GM12874 (cell line): ENCODE results near the gene MAFB.

Source experiments
- CTCF ChIP-seq: IDR thresholded peaks from 2 replicates; pipeline ENCODE4 v1.5.1; 2011; ENCODE audit warnings: low read depth, mild to moderate bottlenecking, control low read depth, low read length, moderate library complexity; ENCODE audit not compliant: insufficient read depth

The MAFB gene

GRCh38 chr20:40673442-40673841 is 15.6 kb downstream of the MAFB start:
- TF ChIP-seq CTCF = no peak

GRCh38 chr20:40672095-40672494 is 16.9 kb downstream of the MAFB start:
- no peak for TF ChIP-seq CTCF

- no peak for TF ChIP-seq CTCF
Observed at GRCh38 chr20:40670253-40670652, 18.8 kb downstream of the MAFB start.

- TF ChIP-seq CTCF = no peak
Observed at GRCh38 chr20:40669692-40670091, 19.3 kb downstream of the MAFB start.

- TF ChIP-seq CTCF = no peak
Observed at GRCh38 chr20:40668449-40669228, 20.4 kb downstream of the MAFB start.

DNA sequence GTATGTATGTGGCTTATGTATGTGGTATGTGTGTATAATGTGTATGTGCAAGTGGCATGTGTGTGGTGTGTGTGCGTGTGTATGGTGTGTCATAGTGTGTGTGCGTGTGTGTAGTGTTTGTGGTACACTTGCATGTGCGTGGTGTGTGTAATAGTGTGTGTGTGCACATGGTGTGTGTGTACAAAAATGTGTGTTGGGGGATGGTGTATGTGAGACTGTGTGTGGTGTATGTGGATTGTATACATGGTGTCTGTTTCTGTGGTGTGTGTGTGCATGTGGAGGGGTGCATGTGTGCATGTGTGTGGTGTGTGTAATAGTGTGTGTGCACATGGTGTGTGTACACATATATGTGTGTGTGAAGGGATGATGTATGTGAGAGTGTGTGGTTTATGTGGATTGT is 21.5 kb downstream of the MAFB start:
- TF ChIP-seq CTCF = no peak

- no peak for TF ChIP-seq CTCF
Observed at GRCh38 chr20:40666336-40666735, 22.7 kb downstream of the MAFB start.

DNA sequence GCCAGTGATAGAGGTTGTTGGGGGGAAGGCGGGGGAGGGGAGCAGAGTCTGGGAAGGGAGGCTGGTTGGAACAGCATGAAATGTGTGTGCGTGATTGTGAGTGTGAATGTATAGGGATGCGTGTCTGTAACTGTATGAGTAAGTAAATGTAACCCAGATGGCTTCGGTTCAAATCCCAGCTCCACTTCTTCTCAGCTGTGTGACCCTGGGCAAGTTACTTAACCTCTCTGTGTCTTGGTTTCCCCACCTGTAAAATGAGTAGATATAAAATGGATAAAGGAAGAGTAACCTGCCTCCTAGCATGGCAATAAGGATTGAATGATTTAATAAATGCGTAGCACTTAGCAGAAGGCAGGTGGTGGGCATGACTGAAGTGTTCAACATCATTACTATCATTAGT is 24.1 kb downstream of the MAFB start:
- TF ChIP-seq CTCF = no peak
